ENCODE measurements around the gene PDE6A. TPM values are rescaled to one million over a fixed set of nuclear protein-coding genes. Genes with fewer than 3 reads are reported as not detected.

The PDE6A gene
- total and polyA plus RNA-seq, 2 of the 8 experiments (the other 6 are each of a cell fraction or from before 2014, with no cell fraction given): not detected

DNA sequence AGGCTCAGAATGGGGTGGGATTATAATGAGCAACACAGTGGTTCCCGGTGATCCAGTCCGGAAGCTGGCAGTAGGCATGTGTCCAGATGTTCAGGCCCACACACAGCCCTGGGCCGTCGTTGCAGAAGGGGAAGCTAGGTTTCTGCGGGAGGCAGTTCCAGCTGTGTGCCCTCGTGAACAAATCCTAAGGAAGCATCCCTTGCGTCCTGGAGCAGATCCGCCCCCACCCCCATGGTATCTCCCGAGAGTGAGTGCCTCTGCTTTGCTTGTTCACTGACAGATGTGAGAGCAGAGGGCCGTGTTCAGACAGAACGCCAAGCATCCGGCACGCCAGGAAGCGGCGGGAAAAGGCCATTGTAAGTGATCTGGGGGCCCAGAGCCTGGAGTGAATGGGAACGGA lies 104.8 kb downstream of the PDE6A start (continued):
- TF ChIP-seq, protein P1, sequence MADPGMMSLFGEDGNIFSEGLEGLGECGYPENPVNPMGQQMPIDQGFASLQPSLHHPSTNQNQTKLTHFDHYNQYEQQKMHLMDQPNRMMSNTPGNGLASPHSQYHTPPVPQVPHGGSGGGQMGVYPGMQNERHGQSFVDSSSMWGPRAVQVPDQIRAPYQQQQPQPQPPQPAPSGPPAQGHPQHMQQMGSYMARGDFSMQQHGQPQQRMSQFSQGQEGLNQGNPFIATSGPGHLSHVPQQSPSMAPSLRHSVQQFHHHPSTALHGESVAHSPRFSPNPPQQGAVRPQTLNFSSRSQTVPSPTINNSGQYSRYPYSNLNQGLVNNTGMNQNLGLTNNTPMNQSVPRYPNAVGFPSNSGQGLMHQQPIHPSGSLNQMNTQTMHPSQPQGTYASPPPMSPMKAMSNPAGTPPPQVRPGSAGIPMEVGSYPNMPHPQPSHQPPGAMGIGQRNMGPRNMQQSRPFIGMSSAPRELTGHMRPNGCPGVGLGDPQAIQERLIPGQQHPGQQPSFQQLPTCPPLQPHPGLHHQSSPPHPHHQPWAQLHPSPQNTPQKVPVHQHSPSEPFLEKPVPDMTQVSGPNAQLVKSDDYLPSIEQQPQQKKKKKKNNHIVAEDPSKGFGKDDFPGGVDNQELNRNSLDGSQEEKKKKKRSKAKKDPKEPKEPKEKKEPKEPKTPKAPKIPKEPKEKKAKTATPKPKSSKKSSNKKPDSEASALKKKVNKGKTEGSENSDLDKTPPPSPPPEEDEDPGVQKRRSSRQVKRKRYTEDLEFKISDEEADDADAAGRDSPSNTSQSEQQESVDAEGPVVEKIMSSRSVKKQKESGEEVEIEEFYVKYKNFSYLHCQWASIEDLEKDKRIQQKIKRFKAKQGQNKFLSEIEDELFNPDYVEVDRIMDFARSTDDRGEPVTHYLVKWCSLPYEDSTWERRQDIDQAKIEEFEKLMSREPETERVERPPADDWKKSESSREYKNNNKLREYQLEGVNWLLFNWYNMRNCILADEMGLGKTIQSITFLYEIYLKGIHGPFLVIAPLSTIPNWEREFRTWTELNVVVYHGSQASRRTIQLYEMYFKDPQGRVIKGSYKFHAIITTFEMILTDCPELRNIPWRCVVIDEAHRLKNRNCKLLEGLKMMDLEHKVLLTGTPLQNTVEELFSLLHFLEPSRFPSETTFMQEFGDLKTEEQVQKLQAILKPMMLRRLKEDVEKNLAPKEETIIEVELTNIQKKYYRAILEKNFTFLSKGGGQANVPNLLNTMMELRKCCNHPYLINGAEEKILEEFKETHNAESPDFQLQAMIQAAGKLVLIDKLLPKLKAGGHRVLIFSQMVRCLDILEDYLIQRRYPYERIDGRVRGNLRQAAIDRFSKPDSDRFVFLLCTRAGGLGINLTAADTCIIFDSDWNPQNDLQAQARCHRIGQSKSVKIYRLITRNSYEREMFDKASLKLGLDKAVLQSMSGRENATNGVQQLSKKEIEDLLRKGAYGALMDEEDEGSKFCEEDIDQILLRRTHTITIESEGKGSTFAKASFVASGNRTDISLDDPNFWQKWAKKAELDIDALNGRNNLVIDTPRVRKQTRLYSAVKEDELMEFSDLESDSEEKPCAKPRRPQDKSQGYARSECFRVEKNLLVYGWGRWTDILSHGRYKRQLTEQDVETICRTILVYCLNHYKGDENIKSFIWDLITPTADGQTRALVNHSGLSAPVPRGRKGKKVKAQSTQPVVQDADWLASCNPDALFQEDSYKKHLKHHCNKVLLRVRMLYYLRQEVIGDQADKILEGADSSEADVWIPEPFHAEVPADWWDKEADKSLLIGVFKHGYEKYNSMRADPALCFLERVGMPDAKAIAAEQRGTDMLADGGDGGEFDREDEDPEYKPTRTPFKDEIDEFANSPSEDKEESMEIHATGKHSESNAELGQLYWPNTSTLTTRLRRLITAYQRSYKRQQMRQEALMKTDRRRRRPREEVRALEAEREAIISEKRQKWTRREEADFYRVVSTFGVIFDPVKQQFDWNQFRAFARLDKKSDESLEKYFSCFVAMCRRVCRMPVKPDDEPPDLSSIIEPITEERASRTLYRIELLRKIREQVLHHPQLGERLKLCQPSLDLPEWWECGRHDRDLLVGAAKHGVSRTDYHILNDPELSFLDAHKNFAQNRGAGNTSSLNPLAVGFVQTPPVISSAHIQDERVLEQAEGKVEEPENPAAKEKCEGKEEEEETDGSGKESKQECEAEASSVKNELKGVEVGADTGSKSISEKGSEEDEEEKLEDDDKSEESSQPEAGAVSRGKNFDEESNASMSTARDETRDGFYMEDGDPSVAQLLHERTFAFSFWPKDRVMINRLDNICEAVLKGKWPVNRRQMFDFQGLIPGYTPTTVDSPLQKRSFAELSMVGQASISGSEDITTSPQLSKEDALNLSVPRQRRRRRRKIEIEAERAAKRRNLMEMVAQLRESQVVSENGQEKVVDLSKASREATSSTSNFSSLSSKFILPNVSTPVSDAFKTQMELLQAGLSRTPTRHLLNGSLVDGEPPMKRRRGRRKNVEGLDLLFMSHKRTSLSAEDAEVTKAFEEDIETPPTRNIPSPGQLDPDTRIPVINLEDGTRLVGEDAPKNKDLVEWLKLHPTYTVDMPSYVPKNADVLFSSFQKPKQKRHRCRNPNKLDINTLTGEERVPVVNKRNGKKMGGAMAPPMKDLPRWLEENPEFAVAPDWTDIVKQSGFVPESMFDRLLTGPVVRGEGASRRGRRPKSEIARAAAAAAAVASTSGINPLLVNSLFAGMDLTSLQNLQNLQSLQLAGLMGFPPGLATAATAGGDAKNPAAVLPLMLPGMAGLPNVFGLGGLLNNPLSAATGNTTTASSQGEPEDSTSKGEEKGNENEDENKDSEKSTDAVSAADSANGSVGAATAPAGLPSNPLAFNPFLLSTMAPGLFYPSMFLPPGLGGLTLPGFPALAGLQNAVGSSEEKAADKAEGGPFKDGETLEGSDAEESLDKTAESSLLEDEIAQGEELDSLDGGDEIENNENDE (IDR thresholded peaks at IDR 0.05; ENCODE audit: insufficient replicate concordance, low read length): no peak
- TF ChIP-seq RXRA (IDR thresholded peaks at IDR 0.05; ENCODE audit: insufficient read depth, low read depth, low read length) (no peak), EGR1 (IDR thresholded peaks at IDR 0.05; ENCODE audit: borderline replicate concordance, low read depth, low read length) (no peak), SP4 (IDR thresholded peaks at IDR 0.05; ENCODE audit: low read length) (no peak), YY1 (IDR thresholded peaks at IDR 0.05; ENCODE audit: low read depth, low read length) (no peak), PHF8 (conservative IDR thresholded peaks at IDR 0.05; ENCODE audit: low read depth, low read length) (no peak), MAFK (IDR thresholded peaks at IDR 0.05; ENCODE audit: low read depth, low read length) (no peak), ASH2L (IDR thresholded peaks at IDR 0.05; ENCODE audit: low read length) (no peak), HDAC6 (IDR thresholded peaks at IDR 0.05; ENCODE audit: low read depth, low read length) (no peak), EP300 (IDR thresholded peaks at IDR 0.05; ENCODE audit: borderline replicate concordance in 1 of 2, low read depth in 2 of 2, low read length in 2 of 2) (no peak), BRCA1 (IDR thresholded peaks at IDR 0.05; ENCODE audit: low read depth, low read length) (no peak), KDM5A (IDR thresholded peaks at IDR 0.05; ENCODE audit: low read length) (no peak)
- TF ChIP-seq, protein P2, sequence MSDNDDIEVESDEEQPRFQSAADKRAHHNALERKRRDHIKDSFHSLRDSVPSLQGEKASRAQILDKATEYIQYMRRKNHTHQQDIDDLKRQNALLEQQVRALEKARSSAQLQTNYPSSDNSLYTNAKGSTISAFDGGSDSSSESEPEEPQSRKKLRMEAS (IDR thresholded peaks at IDR 0.05): no peak
